Glutamatergic neuron (in vitro differentiated cells): ENCODE data around the gene NT5DC4. TPM values are rescaled to one million over a fixed set of nuclear protein-coding genes. Genes with fewer than 3 reads are reported as not detected.

Experiments
- DNase-seq: peaks from one replicate; pipeline ENCODE4 v3.0.0; 2022
- H3K27ac Mint-ChIP-seq: one replicate; pipeline ENCODE4 v1.8.0; 2020; ENCODE audit warnings: mild to moderate bottlenecking, mixed read lengths, inconsistent platforms; ENCODE audit not compliant: unreplicated experiment
- H3K27me3 Mint-ChIP-seq: one replicate; pipeline ENCODE4 v1.8.0; 2020; ENCODE audit warnings: mild to moderate bottlenecking, moderate library complexity, mixed read lengths, inconsistent platforms; ENCODE audit not compliant: unreplicated experiment
- H3K36me3 Mint-ChIP-seq: one replicate; pipeline ENCODE4 v1.8.0; 2020; ENCODE audit warnings: mild to moderate bottlenecking, mixed read lengths, inconsistent platforms; ENCODE audit not compliant: unreplicated experiment
- H3K4me1 Mint-ChIP-seq: one replicate; pipeline ENCODE4 v1.8.0; 2020; ENCODE audit warnings: mild to moderate bottlenecking, low read depth, mixed read lengths, inconsistent platforms; ENCODE audit not compliant: unreplicated experiment
- H3K4me3 Mint-ChIP-seq: one replicate; pipeline ENCODE4 v1.8.0; 2020; ENCODE audit warnings: mild to moderate bottlenecking, mixed read lengths, inconsistent platforms; ENCODE audit not compliant: unreplicated experiment
- H3K9me3 Mint-ChIP-seq: one replicate; pipeline ENCODE4 v1.8.0; 2020; ENCODE audit warnings: mild to moderate bottlenecking, moderate library complexity, mixed read lengths, inconsistent platforms; ENCODE audit not compliant: unreplicated experiment
- total RNA-seq: library from RNA; stranded (reverse); fragmentation: NEBNext Ultra II Directional; extraction: Animal tissue kit (Norgen Biotek cat#: 25700); gene quantifications from one replicate; pipeline ENCODE4 v1.2.1, GENCODE V29; 2021; ENCODE audit not compliant: unreplicated experiment
- TF ChIP-seq, protein P1 (sequence below): fragments of 200-600 bp; sonication (generic); IDR thresholded peaks from one replicate; pipeline ENCODE4 v1.5.0; 2021; ENCODE audit not compliant: partially characterized antibody, unreplicated experiment

NT5DC4 gene
- total RNA-seq, 1 donor from 2014 or later = not detected

DNA sequence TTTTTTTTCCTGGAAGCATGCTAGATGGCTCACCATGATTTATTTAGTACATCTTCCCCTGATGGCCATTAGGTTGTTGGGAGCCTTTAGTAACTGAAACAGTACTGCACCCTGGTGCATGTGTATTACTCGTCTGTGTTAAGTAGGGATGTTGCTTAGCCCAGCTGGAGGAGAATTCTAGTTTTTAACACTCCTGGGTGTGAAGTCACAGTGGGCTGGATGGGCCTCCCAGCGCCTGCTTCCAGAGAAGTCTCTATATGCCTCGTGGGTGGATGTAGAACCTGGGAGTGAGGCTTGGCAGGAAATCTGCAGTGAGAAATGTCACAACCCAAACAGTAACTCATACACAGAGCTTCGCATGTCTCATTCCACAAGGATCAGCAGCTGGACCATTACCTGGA lies 28.9 kb upstream of the NT5DC4 start:
- H3K27me3 Mint-ChIP-seq = peaks cover 1% of the 10 kb centered on the region
- TF ChIP-seq, protein P1, sequence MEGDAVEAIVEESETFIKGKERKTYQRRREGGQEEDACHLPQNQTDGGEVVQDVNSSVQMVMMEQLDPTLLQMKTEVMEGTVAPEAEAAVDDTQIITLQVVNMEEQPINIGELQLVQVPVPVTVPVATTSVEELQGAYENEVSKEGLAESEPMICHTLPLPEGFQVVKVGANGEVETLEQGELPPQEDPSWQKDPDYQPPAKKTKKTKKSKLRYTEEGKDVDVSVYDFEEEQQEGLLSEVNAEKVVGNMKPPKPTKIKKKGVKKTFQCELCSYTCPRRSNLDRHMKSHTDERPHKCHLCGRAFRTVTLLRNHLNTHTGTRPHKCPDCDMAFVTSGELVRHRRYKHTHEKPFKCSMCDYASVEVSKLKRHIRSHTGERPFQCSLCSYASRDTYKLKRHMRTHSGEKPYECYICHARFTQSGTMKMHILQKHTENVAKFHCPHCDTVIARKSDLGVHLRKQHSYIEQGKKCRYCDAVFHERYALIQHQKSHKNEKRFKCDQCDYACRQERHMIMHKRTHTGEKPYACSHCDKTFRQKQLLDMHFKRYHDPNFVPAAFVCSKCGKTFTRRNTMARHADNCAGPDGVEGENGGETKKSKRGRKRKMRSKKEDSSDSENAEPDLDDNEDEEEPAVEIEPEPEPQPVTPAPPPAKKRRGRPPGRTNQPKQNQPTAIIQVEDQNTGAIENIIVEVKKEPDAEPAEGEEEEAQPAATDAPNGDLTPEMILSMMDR = no peak
- no peaks in the 10 kb centered on the region for H3K9me3 Mint-ChIP-seq
- no peaks in the 10 kb centered on the region for H3K36me3 Mint-ChIP-seq
- DNase-seq = no peak
- H3K4me1 Mint-ChIP-seq = no peaks in the 10 kb centered on the region
- no peak overlapping the region for H3K27ac Mint-ChIP-seq
- no peak overlapping the region for H3K4me3 Mint-ChIP-seq

DNA sequence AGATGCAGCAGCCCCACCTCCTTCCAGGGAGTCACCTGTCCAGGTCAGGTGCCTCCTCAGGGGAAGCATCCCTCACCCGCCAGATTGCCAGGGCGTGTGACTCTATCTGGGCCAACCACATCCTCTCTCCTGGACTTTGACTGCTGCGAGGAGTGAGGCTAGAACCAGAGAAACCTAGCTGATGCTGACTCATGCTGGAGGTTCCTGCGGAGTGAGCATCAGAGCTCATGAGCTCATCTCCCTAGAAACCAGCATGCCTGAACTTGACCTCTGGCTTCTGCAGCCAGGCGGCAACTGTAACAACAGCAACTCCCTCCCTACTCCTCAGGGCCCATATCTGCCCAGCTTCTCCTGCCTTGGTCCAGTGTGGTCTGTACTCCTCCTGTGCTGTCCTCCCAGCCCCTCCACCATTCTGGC lies 28.3 kb upstream of the NT5DC4 start:
- TF ChIP-seq, protein P1 = no peak
- no peak overlapping the region for H3K4me3 Mint-ChIP-seq
- H3K36me3 Mint-ChIP-seq = no peaks in the 10 kb centered on the region
- no peak overlapping the region for H3K27ac Mint-ChIP-seq
- H3K9me3 Mint-ChIP-seq = no peaks in the 10 kb centered on the region
- peak; percentile 42 for DNase-seq
- no peaks in the 10 kb centered on the region for H3K4me1 Mint-ChIP-seq
- peaks cover 1% of the 10 kb centered on the region for H3K27me3 Mint-ChIP-seq

DNA sequence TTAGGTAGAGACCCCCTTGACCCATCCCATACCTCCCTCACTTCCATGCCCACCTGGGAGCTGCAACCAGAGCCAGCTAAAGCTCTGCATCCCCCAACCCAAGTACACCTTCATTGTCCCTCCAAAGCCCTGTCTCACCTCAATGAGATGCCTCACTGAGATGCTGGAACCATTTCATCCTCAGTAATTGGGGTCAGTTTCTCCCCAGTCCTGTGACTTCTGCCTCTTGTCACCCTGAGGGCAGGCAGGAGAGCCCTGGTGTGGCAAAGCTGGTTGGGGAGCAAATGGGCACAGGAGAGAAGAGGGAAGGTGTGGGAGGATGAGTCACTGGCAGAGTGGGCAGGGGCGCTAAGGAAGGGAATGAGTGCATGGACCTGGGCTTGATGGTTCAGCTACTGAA lies 27.9 kb upstream of the NT5DC4 start:
- no peak for DNase-seq
- no peak overlapping the region for H3K4me3 Mint-ChIP-seq
- no peaks in the 10 kb centered on the region for H3K9me3 Mint-ChIP-seq
- H3K27ac Mint-ChIP-seq = no peak overlapping the region
- no peaks in the 10 kb centered on the region for H3K36me3 Mint-ChIP-seq
- peaks cover 1% of the 10 kb centered on the region for H3K27me3 Mint-ChIP-seq
- no peaks in the 10 kb centered on the region for H3K4me1 Mint-ChIP-seq
- TF ChIP-seq, protein P1 = no peak

DNA sequence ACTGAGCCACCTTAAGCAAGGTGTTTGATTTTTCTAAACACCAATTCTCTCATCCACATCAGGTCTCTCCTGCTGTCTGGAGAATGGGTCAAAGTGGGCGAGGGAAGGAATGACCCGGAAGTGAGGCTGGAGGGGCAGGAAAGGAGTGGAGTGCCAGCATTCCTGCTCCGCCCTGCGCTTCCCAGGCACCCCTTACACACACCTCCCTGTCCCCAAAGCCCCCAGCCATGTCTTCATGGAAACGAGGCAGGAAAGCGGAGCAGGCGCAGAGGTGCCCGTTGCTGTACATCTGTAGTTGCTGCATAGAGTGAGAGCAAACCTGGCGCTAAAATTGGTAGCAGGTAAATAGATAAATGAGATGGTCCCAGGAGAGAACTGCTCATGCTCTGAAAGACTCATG lies 27.2 kb upstream of the NT5DC4 start:
- Mint-ChIP-seq H3K4me1 (no peaks in the 10 kb centered on the region), H3K4me3 (no peak overlapping the region), H3K27ac (no peak overlapping the region), H3K36me3 (no peaks in the 10 kb centered on the region), H3K9me3 (no peaks in the 10 kb centered on the region), H3K27me3 (peaks cover 1% of the 10 kb centered on the region)
- TF ChIP-seq, protein P1 = no peak
- no peak for DNase-seq

DNA sequence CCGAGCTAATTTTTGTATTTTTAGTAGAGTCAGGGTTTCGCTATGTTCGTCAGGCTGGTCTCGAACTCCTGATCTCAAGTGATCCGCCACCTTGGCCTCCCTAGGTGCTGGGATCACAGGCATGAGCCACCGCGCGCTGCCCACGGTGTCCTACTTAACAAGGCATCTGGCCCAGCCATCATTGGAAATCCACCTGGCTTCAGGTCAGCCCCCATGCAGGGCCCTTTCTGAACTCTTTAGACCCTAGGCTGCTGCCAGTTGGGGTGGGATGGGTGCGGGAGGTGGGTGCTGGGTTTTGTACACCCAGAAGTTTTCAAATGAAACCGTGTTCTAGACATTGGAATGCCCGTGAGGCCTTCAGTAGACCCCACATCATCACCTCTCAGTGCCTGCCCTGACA lies 26.6 kb upstream of the NT5DC4 start:
- TF ChIP-seq, protein P1 = no peak
- no peaks in the 10 kb centered on the region for H3K4me1 Mint-ChIP-seq
- H3K4me3 Mint-ChIP-seq = no peak overlapping the region
- DNase-seq = no peak
- H3K27ac Mint-ChIP-seq = no peak overlapping the region
- peaks cover 1% of the 10 kb centered on the region for H3K27me3 Mint-ChIP-seq
- H3K36me3 Mint-ChIP-seq = no peaks in the 10 kb centered on the region
- H3K9me3 Mint-ChIP-seq = no peaks in the 10 kb centered on the region
